HepG2 (cell line): Measurements from ENCODE around the gene PRMT5. TPM values are rescaled to one million over a fixed set of nuclear protein-coding genes. Genes with fewer than 3 reads are reported as not detected.

Experiments used
- AHDC1 ChIP-seq: sonication (generic); formaldehyde crosslinking; IDR thresholded peaks from 2 replicates; pipeline ENCODE4 v1.5.1; 2020; ENCODE audit warnings: mild to moderate bottlenecking, missing genetic modification reagents, borderline replicate concordance
- CHCHD3 ChIP-seq: sonication (generic); formaldehyde crosslinking; IDR thresholded peaks from 2 replicates; pipeline ENCODE4 v1.8.0; 2022; ENCODE audit warnings: mild to moderate bottlenecking, missing genetic modification reagents, moderate library complexity
- NFIB ChIP-seq: sonication (generic); formaldehyde crosslinking; IDR thresholded peaks from 2 replicates; pipeline ENCODE4 v1.9.0; 2021; ENCODE audit warnings: missing genetic modification reagents, mild to moderate bottlenecking, borderline replicate concordance
- NR3C1 ChIP-seq: sonication (generic); formaldehyde crosslinking; IDR thresholded peaks from 2 replicates; pipeline ENCODE4 v1.4.0; 2020; ENCODE audit warnings: missing genetic modification reagents
- SIN3A ChIP-seq: IDR thresholded peaks from 2 replicates; pipeline ENCODE4 v1.6.1; 2011; ENCODE audit warnings: low read depth, mild to moderate bottlenecking, control low read depth, low read length, borderline replicate concordance
- SOX6 ChIP-seq, 2 experiments: fragments of 450-650 bp in 1 of 2; sonication (generic) in 1 of 2; formaldehyde crosslinking in 1 of 2; IDR thresholded peaks; 2 replicates each; pipeline versions ENCODE4 v1.4.0 to v1.6.1; 2017 to 2020; ENCODE audit warnings: antibody characterized with exemption in 1 of 2, mild to moderate bottlenecking in 1 of 2, missing genetic modification reagents in 1 of 2
- TEAD3 ChIP-seq: optimal IDR thresholded peaks from 2 replicates; pipeline ENCODE3; 2016; ENCODE audit warnings: borderline replicate concordance
- ZBTB7A ChIP-seq: sonication (generic); formaldehyde crosslinking; IDR thresholded peaks from 2 replicates; pipeline ENCODE4 v1.8.0; 2022; ENCODE audit warnings: mild to moderate bottlenecking, missing genetic modification reagents
- ZFP82 ChIP-seq: sonication (generic); formaldehyde crosslinking; IDR thresholded peaks from 2 replicates; pipeline ENCODE4 v1.5.1; 2020; ENCODE audit warnings: mild to moderate bottlenecking, missing genetic modification reagents, borderline replicate concordance
- ZNF496 ChIP-seq: sonication (generic); formaldehyde crosslinking; IDR thresholded peaks from 2 replicates; pipeline ENCODE4 v1.8.1; 2023; ENCODE audit warnings: mild to moderate bottlenecking, moderate library complexity, missing genetic modification reagents; ENCODE audit not compliant: insufficient replicate concordance
- ZNF512B ChIP-seq: sonication (generic); formaldehyde crosslinking; IDR thresholded peaks from 2 replicates; pipeline ENCODE4 v1.5.1; 2020; ENCODE audit warnings: missing genetic modification reagents, mild to moderate bottlenecking, borderline replicate concordance
- ZNF646 ChIP-seq: sonication (generic); formaldehyde crosslinking; IDR thresholded peaks from 2 replicates; pipeline ENCODE4 v1.9.0; 2021; ENCODE audit warnings: mild to moderate bottlenecking, missing genetic modification reagents
- polyA plus RNA-seq, 8 experiments: library from polyadenylated mRNA; depleted of rRNA in 3 of 8; stranded (reverse) in 7 of 8; unstranded in 1 of 8; fragments of >200 nt; fragmentation: Illumina TruSeq in 4 of 8; extraction: Trizol in 4 of 8; gene quantifications; 2 replicates each; pipeline versions ENCODE4 v1.2.1 to v1.2.3, GENCODE V29; 2011 to 2016; ENCODE audit warnings: low read depth in 4 of 8, missing spikeins in 1 of 8, mixed read lengths in 1 of 8; ENCODE audit not compliant: insufficient read depth in 1 of 8
- total RNA-seq, 5 experiments: library from RNA; depleted of rRNA; stranded (reverse); fragments of >200 nt; fragmentation: Illumina TruSeq; extraction: Trizol; gene quantifications; 2 replicates each; pipeline ENCODE4 v1.2.3, GENCODE V29; 2016; ENCODE audit warnings: low read depth in 1 of 5

The PRMT5 gene
- total and polyA plus RNA-seq, 2 of the 13 experiments (the other 11 are each of a cell fraction or from before 2014, with no cell fraction given), result 210 to 354 TPM

GRCh38 chr14:22883173-22883976 is 45.8 kb downstream of the PRMT5 start, which contains the start of gene REM2 (continued):
- 0 out of 2 replicates have a peak, but pooled peaks have one; percentile 60 for TF ChIP-seq ZBTB7A (CRISPR knock-in tag)
- TF ChIP-seq ZNF646 (CRISPR knock-in tag), result 0 out of 2 replicates have a peak, but pooled peaks have one; percentile 41
- TF ChIP-seq ZNF512B, result peak; percentile 54; the same call in 1 of the 2 replicates
- no peak for TF ChIP-seq NR3C1 (CRISPR knock-in tag)
- 0 out of 2 replicates have a peak, but pooled peaks have one; percentile 37 for TF ChIP-seq AHDC1
- TF ChIP-seq ZNF496, result no peak
- no peak for TF ChIP-seq SIN3A
- peak; percentile 52; the same call in 1 of the 2 replicates for TF ChIP-seq ZFP82 (CRISPR knock-in tag)
- 0 out of 2 replicates have a peak, but pooled peaks have one; percentile 37 for TF ChIP-seq CHCHD3
- no peak for TF ChIP-seq SOX6 (IDR thresholded peaks at IDR 0.05)
- peak; percentile 62; the same call in 1 of the 2 replicates for TF ChIP-seq SOX6 (CRISPR knock-in tag; IDR thresholded peaks at IDR 0.05)
- peak; percentile 93 for TF ChIP-seq NFIB
- TF ChIP-seq TEAD3 (CRISPR knock-in tag), result peak; percentile 37
